ENCODE results near the gene XPR1.

XPR1 gene

GRCh38 chr1:180615493-180616290 lies 16.1 kb upstream of the XPR1 start:
- DNase-seq, result no peak

GRCh38 chr1:180616439-180616838 lies 15.4 kb upstream of the XPR1 start:
- no peak for DNase-seq

- DNase-seq, result no peak
Measured at GRCh38 chr1:180617774-180618395, 13.9 kb upstream of the XPR1 start.

GRCh38 chr1:180620581-180620980 lies 11.2 kb upstream of the XPR1 start:
- no peak for DNase-seq

- no peak for DNase-seq
Measured at GRCh38 chr1:180622658-180623508, 8.9 kb upstream of the XPR1 start.

- DNase-seq, result no peak
Measured at GRCh38 chr1:180623579-180624347, 8.1 kb upstream of the XPR1 start.

- DNase-seq, result no peak
Measured at GRCh38 chr1:180626711-180627110, 5.1 kb upstream of the XPR1 start.

- DNase-seq, result no peak
Measured at GRCh38 chr1:180627411-180627810, 4.4 kb upstream of the XPR1 start.

- peak; percentile 10 for DNase-seq
Measured at GRCh38 chr1:180628646-180629045, 3.2 kb upstream of the XPR1 start.

- no peak for DNase-seq
Measured at GRCh38 chr1:180630408-180631193, 1.2 kb upstream of the XPR1 start.

- DNase-seq, result no peak
Measured at GRCh38 chr1:180631194-180631765, 542 bp upstream of the XPR1 start.

- peak; percentile 47 for DNase-seq
Measured at GRCh38 chr1:180632326-180633056, 669 bp downstream of the XPR1 start.

- peak; percentile 36 for DNase-seq
Measured at GRCh38 chr1:180633057-180634056, 1.5 kb downstream of the XPR1 start.

GRCh38 chr1:180636138-180636537 lies 4.3 kb downstream of the XPR1 start:
- DNase-seq, result peak; percentile 38

GRCh38 chr1:180639871-180640270 lies 8.0 kb downstream of the XPR1 start:
- DNase-seq, result no peak

GRCh38 chr1:180640531-180640949 lies 8.7 kb downstream of the XPR1 start:
- no peak for DNase-seq

GRCh38 chr1:180641662-180642061 lies 9.8 kb downstream of the XPR1 start:
- no peak for DNase-seq

- DNase-seq, result no peak
Measured at GRCh38 chr1:180642781-180643180, 11.0 kb downstream of the XPR1 start.

GRCh38 chr1:180643693-180644092 lies 11.9 kb downstream of the XPR1 start:
- peak; percentile 43 for DNase-seq
